SU-DHL-6 (cell line): ENCODE results near the gene NEGR1.

Experiments
- H2AFZ ChIP-seq: fragments of 200-600 bp; sonication (generic); 2 replicates; pipeline ENCODE4 v1.6.1; 2014; ENCODE audit warnings: low read depth, mild to moderate bottlenecking, moderate library complexity, mixed read lengths, antibody characterized with exemption, low read length; ENCODE audit not compliant: severe bottlenecking
- H3F3A ChIP-seq: fragments of 200-600 bp; shearing (Covaris generic); 2 replicates; pipeline ENCODE4 v1.6.0; 2016; ENCODE audit warnings: antibody characterized with exemption, mild to moderate bottlenecking; ENCODE audit not compliant: insufficient read depth
- H3K27ac ChIP-seq: fragments of 200-600 bp; sonication (generic); 2 replicates; pipeline ENCODE4 v1.5.1; 2016; ENCODE audit warnings: low read depth, mild to moderate bottlenecking, low read length, moderate library complexity, mixed read lengths
- H3K27me3 ChIP-seq: fragments of 200-600 bp; sonication (generic), shearing (Covaris generic); 2 replicates; pipeline ENCODE4 v1.6.0; 2014; ENCODE audit warnings: mild to moderate bottlenecking, low read length
- H3K36me3 ChIP-seq: fragments of 200-600 bp; sonication (generic); 2 replicates; pipeline ENCODE4 v1.6.1; 2014; ENCODE audit warnings: mild to moderate bottlenecking, low read length, mixed read lengths
- H3K4me2 ChIP-seq: fragments of 300-600, 200-600 bp; shearing (Covaris generic), sonication (generic); 2 replicates; pipeline ENCODE4 v1.6.0; 2014; ENCODE audit warnings: low read length, low read depth, mild to moderate bottlenecking; ENCODE audit not compliant: poor library complexity, severe bottlenecking
- H3K4me3 ChIP-seq: fragments of 200-600 bp; sonication (generic); 2 replicates; pipeline ENCODE4 v1.5.1; 2014; ENCODE audit warnings: antibody characterized with exemption, low read length, mild to moderate bottlenecking, mixed read lengths; ENCODE audit not compliant: insufficient read depth, poor library complexity, severe bottlenecking
- H3K79me2 ChIP-seq: fragments of 200-600 bp; sonication (generic); 2 replicates; pipeline ENCODE4 v1.6.1; 2014; ENCODE audit warnings: mild to moderate bottlenecking, low read length, moderate library complexity; ENCODE audit not compliant: insufficient read depth
- H3K9ac ChIP-seq: fragments of 200-600 bp; sonication (generic); 2 replicates; pipeline ENCODE4 v1.7.0; 2014; ENCODE audit warnings: mild to moderate bottlenecking, low read length
- H3K9me2 ChIP-seq: fragments of 200-600 bp; sonication (generic); replicated peaks from 2 replicates; pipeline ENCODE4 v1.6.1; 2014; ENCODE audit warnings: low read length; ENCODE audit not compliant: insufficient read depth
- H3K9me3 ChIP-seq: fragments of 200-600 bp; sonication (generic); 2 replicates; pipeline ENCODE4 v1.6.1; 2014; ENCODE audit warnings: low read length, mixed read lengths; ENCODE audit not compliant: insufficient read depth
- H4K20me1 ChIP-seq: fragments of 200-600 bp; sonication (generic); 2 replicates; pipeline ENCODE4 v1.6.1; 2014; ENCODE audit warnings: low read depth, mild to moderate bottlenecking, antibody characterized with exemption, low read length, moderate library complexity, mixed read lengths
- CTCF ChIP-seq: fragments of 200-600 bp; sonication (generic); IDR thresholded peaks from one replicate; pipeline ENCODE4 v1.5.1; 2017; ENCODE audit warnings: antibody characterized with exemption, mild to moderate bottlenecking, low read length, moderate library complexity; ENCODE audit not compliant: insufficient read depth, poor library complexity, severe bottlenecking
- EZH2phosphoT487 ChIP-seq: fragments of 200-600 bp; sonication (generic), shearing (Covaris generic); conservative IDR thresholded peaks from 2 replicates; pipeline ENCODE4 v1.6.1; 2018; ENCODE audit warnings: mild to moderate bottlenecking, antibody characterized with exemption, low read length, moderate library complexity, mixed read lengths

NEGR1 gene

DNA sequence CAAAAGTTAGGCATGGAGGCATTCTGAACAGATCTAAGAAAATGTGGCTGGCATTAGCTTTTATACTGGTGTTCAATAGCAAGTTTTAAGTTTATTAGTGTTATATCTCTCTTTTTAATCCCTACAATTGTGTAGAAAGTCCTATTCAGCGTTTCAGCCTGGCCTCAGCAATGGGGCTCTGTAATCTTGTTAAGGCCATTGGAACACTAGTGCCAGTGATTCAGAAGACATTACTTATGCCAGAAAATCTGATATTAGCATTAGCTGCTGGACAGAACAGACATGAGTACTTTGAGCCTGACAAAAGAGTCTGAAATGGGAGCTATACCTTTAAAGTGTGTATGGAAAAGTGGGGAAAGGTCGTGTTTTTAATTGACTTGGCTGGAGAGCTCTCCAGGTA lies 167.0 kb downstream of the NEGR1 start:
- Histone ChIP-seq H3F3A (no peaks in the 10 kb centered on the region), H3K9ac (no peak overlapping the region), H2AFZ (no peak overlapping the region), H3K27me3 (no peaks in the 10 kb centered on the region), H3K9me3 (no peaks in the 10 kb centered on the region), H3K4me3 (no peak overlapping the region), H3K79me2 (no peaks in the 10 kb centered on the region), H3K36me3 (no peaks in the 10 kb centered on the region), H3K27ac (no peak overlapping the region), H4K20me1 (no peaks in the 10 kb centered on the region), H3K9me2 (no peaks in the 10 kb centered on the region), H3K4me2 (no peak overlapping the region)
- TF ChIP-seq EZH2phosphoT487: no peak
- no peak for TF ChIP-seq CTCF

- TF ChIP-seq EZH2phosphoT487 (no peak), CTCF (no peak)
- no peaks in the 10 kb centered on the region for H3K9me3 ChIP-seq
- no peak overlapping the region for H3K27ac ChIP-seq
- H4K20me1 ChIP-seq: no peaks in the 10 kb centered on the region
- H3K4me2 ChIP-seq: no peak overlapping the region
- no peak overlapping the region for H2AFZ ChIP-seq
- no peaks in the 10 kb centered on the region for H3K9me2 ChIP-seq
- H3K79me2 ChIP-seq: no peaks in the 10 kb centered on the region
- no peak overlapping the region for H3K9ac ChIP-seq
- H3K27me3 ChIP-seq: no peaks in the 10 kb centered on the region
- no peak overlapping the region for H3K4me3 ChIP-seq
- H3F3A ChIP-seq: no peaks in the 10 kb centered on the region
- H3K36me3 ChIP-seq: no peaks in the 10 kb centered on the region
Observed at GRCh38 chr1:72111662-72112061, 170.7 kb downstream of the NEGR1 start.

GRCh38 chr1:72109916-72110315 lies 172.4 kb downstream of the NEGR1 start:
- H2AFZ ChIP-seq: no peak overlapping the region
- H3K9me3 ChIP-seq: no peaks in the 10 kb centered on the region
- no peaks in the 10 kb centered on the region for H4K20me1 ChIP-seq
- H3K4me3 ChIP-seq: no peak overlapping the region
- no peaks in the 10 kb centered on the region for H3K9me2 ChIP-seq
- no peak overlapping the region for H3K4me2 ChIP-seq
- no peak overlapping the region for H3K27ac ChIP-seq
- H3K27me3 ChIP-seq: no peaks in the 10 kb centered on the region
- no peaks in the 10 kb centered on the region for H3K79me2 ChIP-seq
- no peak for TF ChIP-seq CTCF
- no peak for TF ChIP-seq EZH2phosphoT487
- H3K36me3 ChIP-seq: no peaks in the 10 kb centered on the region
- no peak overlapping the region for H3K9ac ChIP-seq
- no peaks in the 10 kb centered on the region for H3F3A ChIP-seq

DNA sequence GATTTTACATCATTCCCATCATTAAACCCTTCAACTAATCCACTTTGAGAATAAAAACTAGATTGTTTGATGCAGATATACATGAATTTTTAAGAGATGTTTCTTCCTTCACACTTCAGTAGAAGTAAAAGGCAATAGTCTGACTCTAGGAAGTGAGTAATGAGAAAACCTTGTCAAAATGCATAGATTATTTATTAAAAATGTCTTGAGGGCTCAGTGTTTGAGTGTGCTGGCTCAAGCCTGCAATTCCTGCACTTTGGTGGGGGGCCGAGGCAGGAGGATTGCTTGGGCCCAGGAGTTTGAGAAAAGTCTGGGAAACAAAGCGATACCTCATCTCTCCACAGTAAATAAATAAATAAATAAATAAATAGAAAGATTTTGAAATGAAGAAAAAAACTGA lies 177.1 kb downstream of the NEGR1 start:
- no peaks in the 10 kb centered on the region for H3K79me2 ChIP-seq
- H3F3A ChIP-seq: no peaks in the 10 kb centered on the region
- H3K4me3 ChIP-seq: no peak overlapping the region
- H3K27me3 ChIP-seq: no peaks in the 10 kb centered on the region
- no peaks in the 10 kb centered on the region for H3K9me3 ChIP-seq
- TF ChIP-seq CTCF: no peak
- TF ChIP-seq EZH2phosphoT487: no peak
- no peak overlapping the region for H3K9ac ChIP-seq
- no peaks in the 10 kb centered on the region for H3K36me3 ChIP-seq
- H4K20me1 ChIP-seq: no peaks in the 10 kb centered on the region
- H3K27ac ChIP-seq: no peak overlapping the region
- no peak overlapping the region for H2AFZ ChIP-seq
- no peaks in the 10 kb centered on the region for H3K9me2 ChIP-seq
- H3K4me2 ChIP-seq: no peak overlapping the region
